CD14-positive monocyte (primary cell): Measurements from ENCODE around the gene MOK. TPM values are rescaled to one million over a fixed set of nuclear protein-coding genes. Genes with fewer than 3 reads are reported as not detected.

Experiments
- DNase-seq, 3 donors: peaks; one replicate each; pipeline ENCODE4 v3.0.0-alpha.2; 2011 to 2022
- H2AFZ ChIP-seq: 2 replicates; pipeline ENCODE4 v1.6.0; 2012; ENCODE audit warnings: mild to moderate bottlenecking, low read depth, low read length, inconsistent platforms; ENCODE audit not compliant: insufficient read depth, poor library complexity, severe bottlenecking
- H3K27ac ChIP-seq, 2 donors: 1 replicate in 1 of 2; 2 replicates in 1 of 2; pipeline ENCODE4 v1.5.1; 2012 to 2013; ENCODE audit warnings: low read length in 2 of 2, control low read depth in 1 of 2, inconsistent platforms in 1 of 2, low read depth in 1 of 2, mild to moderate bottlenecking in 1 of 2
- H3K27me3 ChIP-seq, 2 donors: one replicate each; pipeline versions ENCODE4 v1.6.0 to v1.6.1; 2011 to 2013; ENCODE audit warnings: low read length in 2 of 2; ENCODE audit not compliant: control insufficient read depth in 2 of 2, insufficient read depth in 2 of 2
- H3K36me3 ChIP-seq, 2 donors: replicated peaks in 1 of 2; 1 replicate in 1 of 2; 2 replicates in 1 of 2; pipeline versions ENCODE4 v1.5.1 to v1.6.1; 2012 to 2013; ENCODE audit warnings: low read length in 2 of 2, control low read depth in 1 of 2, inconsistent platforms in 1 of 2, mild to moderate bottlenecking in 1 of 2; ENCODE audit not compliant: insufficient read depth in 2 of 2, control insufficient read depth in 1 of 2
- H3K4me1 ChIP-seq, 2 donors: 1 replicate in 1 of 2; 2 replicates in 1 of 2; pipeline versions ENCODE4 v1.5.1 to v1.6.1; 2012 to 2013; ENCODE audit warnings: low read length in 2 of 2, control low read depth in 1 of 2, inconsistent platforms in 1 of 2, mild to moderate bottlenecking in 1 of 2, moderate library complexity in 1 of 2; ENCODE audit not compliant: insufficient read depth in 2 of 2, control insufficient read depth in 1 of 2
- H3K4me2 ChIP-seq: replicated peaks from 2 replicates; pipeline ENCODE3; 2012; ENCODE audit warnings: low read length, moderate library complexity, mild to moderate bottlenecking; ENCODE audit not compliant: poor library complexity, severe bottlenecking; ENCODE audit errors: extremely low read depth
- H3K4me3 ChIP-seq, 3 experiments: fragments of 200-600 bp in 1 of 3; sonication (generic) in 1 of 3; replicated peaks in 1 of 3; 1 replicate in 2 of 3; 2 replicates in 1 of 3; pipeline ENCODE4 v1.5.1; 2011 to 2013; ENCODE audit warnings: low read length in 3 of 3, mild to moderate bottlenecking in 3 of 3, control low read depth in 2 of 3, low read depth in 2 of 3, inconsistent platforms in 1 of 3, moderate library complexity in 1 of 3
- H3K79me2 ChIP-seq: 2 replicates; pipeline ENCODE4 v1.6.0; 2012; ENCODE audit warnings: mild to moderate bottlenecking, control low read depth, inconsistent platforms, low read length, moderate library complexity; ENCODE audit not compliant: insufficient read depth
- H3K9ac ChIP-seq: 2 replicates; pipeline ENCODE4 v1.6.0; 2017; ENCODE audit warnings: low read length, mild to moderate bottlenecking; ENCODE audit not compliant: insufficient read depth, poor library complexity, severe bottlenecking
- H3K9me3 ChIP-seq, 2 donors: replicated peaks in 1 of 2; 1 replicate in 1 of 2; 2 replicates in 1 of 2; pipeline versions ENCODE4 v1.5.1 to v1.6.1; 2012 to 2013; ENCODE audit warnings: low read length in 2 of 2, control low read depth in 1 of 2; ENCODE audit not compliant: control insufficient read depth in 1 of 2, insufficient read depth in 1 of 2
- H4K20me1 ChIP-seq: 2 replicates; pipeline ENCODE4 v1.6.0; 2012; ENCODE audit warnings: mild to moderate bottlenecking, low read length, control low read depth, moderate library complexity; ENCODE audit not compliant: insufficient read depth
- H3K27ac Mint-ChIP-seq, 7 donors: one replicate each; pipeline ENCODE4 v1.8.0; 2020; ENCODE audit warnings: mild to moderate bottlenecking in 7 of 7, mixed read lengths in 7 of 7, moderate library complexity in 6 of 7, inconsistent platforms in 2 of 7
- H3K27me3 Mint-ChIP-seq, 3 donors: one replicate each; pipeline ENCODE4 v1.8.0; 2021 to 2022; ENCODE audit warnings: low read depth in 3 of 3, mild to moderate bottlenecking in 3 of 3, mixed read lengths in 3 of 3, moderate library complexity in 3 of 3, inconsistent platforms in 1 of 3
- H3K36me3 Mint-ChIP-seq, 2 donors: one replicate each; pipeline ENCODE4 v1.8.0; 2020; ENCODE audit warnings: mixed read lengths in 2 of 2, inconsistent platforms in 1 of 2, mild to moderate bottlenecking in 1 of 2
- H3K4me1 Mint-ChIP-seq: one replicate; pipeline ENCODE4 v1.8.0; 2020; ENCODE audit warnings: mild to moderate bottlenecking, mixed read lengths
- H3K4me3 Mint-ChIP-seq, 2 donors: one replicate each; pipeline ENCODE4 v1.8.0; 2020; ENCODE audit warnings: mild to moderate bottlenecking in 2 of 2, mixed read lengths in 2 of 2, moderate library complexity in 1 of 2
- H3K9me3 Mint-ChIP-seq, 7 donors: one replicate each; pipeline ENCODE4 v1.8.0; 2020 to 2022; ENCODE audit warnings: mixed read lengths in 7 of 7, mild to moderate bottlenecking in 6 of 7, moderate library complexity in 6 of 7, inconsistent platforms in 2 of 7
- WGBS: methylation state at CpG from one replicate; pipeline ENCODE4 v1.1.5; 2013; ENCODE audit warnings: missing lambda C conversion rate; ENCODE audit not compliant: insufficient coverage; 5-methylcytosine and 5-hydroxymethylcytosine counted together
- intact Hi-C, 2 donors: fragments of 100-400 bp; cut with micrococcal nuclease; formaldehyde crosslinking; loops; one replicate each; pipeline versions ENCODE4 v1.15.0 to v1.15.1; 2023
- polyA plus RNA-seq, 3 donors: library from polyadenylated mRNA; depleted of rRNA in 1 of 3; unstranded in 2 of 3; stranded (reverse) in 1 of 3; fragments of 300-500 nt in 2 of 3; fragments of >200 nt in 1 of 3; fragmentation: Illumina TruSeq in 2 of 3; gene quantifications; 1 replicate in 2 of 3; 2 replicates in 1 of 3; pipeline ENCODE4 v1.2.3, GENCODE V29; 2012 to 2021
- TF ChIP-seq, protein P1 (sequence below): fragments of 200-600 bp; IDR thresholded peaks from one replicate; pipeline ENCODE4 v1.8.0; 2022; ENCODE audit warnings: antibody characterized with exemption, mild to moderate bottlenecking

MOK gene
- polyA plus RNA-seq, 3 donors = 0.67 to 3.4 (median 1.8) TPM

DNA sequence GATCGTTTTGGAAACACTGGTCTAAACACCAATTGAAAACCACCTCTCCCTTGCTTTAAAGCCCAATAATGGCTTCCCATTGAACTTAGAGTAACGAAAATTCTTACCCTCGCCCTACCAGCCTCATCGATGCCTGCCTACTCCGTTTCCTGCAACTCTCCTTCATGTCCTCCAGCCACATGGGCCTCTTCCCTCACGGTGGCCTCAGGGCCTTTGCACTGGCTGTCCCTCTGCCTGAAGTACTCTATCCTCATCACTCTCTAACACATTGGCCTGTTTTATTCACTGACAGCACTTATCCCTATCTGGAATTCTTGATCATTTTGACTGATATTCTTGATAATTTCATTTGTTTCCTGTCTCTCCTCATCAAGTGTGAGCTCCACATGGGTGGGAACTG, 46.8 kb downstream of the MOK start:
- H3K9me3 ChIP-seq = no peaks in the 10 kb centered on the region
- intact Hi-C loops = no loop called here
- no peak overlapping the region for H3K9ac ChIP-seq
- 95% methylated on average over 6 of the region's 6 CpGs for WGBS
- TF ChIP-seq, protein P1, sequence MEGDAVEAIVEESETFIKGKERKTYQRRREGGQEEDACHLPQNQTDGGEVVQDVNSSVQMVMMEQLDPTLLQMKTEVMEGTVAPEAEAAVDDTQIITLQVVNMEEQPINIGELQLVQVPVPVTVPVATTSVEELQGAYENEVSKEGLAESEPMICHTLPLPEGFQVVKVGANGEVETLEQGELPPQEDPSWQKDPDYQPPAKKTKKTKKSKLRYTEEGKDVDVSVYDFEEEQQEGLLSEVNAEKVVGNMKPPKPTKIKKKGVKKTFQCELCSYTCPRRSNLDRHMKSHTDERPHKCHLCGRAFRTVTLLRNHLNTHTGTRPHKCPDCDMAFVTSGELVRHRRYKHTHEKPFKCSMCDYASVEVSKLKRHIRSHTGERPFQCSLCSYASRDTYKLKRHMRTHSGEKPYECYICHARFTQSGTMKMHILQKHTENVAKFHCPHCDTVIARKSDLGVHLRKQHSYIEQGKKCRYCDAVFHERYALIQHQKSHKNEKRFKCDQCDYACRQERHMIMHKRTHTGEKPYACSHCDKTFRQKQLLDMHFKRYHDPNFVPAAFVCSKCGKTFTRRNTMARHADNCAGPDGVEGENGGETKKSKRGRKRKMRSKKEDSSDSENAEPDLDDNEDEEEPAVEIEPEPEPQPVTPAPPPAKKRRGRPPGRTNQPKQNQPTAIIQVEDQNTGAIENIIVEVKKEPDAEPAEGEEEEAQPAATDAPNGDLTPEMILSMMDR = no peak
- no peaks in the 10 kb centered on the region for H3K4me1 ChIP-seq
- Mint-ChIP-seq H3K9me3 (peaks cover 0 to 1% (median 0%) of the 10 kb centered on the region in 7 donors), H3K27ac (no peak overlapping the region), H3K4me3 (no peak overlapping the region), H3K27me3 (peaks cover 0 to 3% (median 0%) of the 10 kb centered on the region in 3 donors), H3K4me1 (no peaks in the 10 kb centered on the region), H3K36me3 (no peaks in the 10 kb centered on the region)
- H2AFZ ChIP-seq = no peak overlapping the region
- H3K4me3 ChIP-seq = no peak overlapping the region
- no peaks in the 10 kb centered on the region for H3K36me3 ChIP-seq
- H3K4me2 ChIP-seq = no peak overlapping the region
- no peaks in the 10 kb centered on the region for H3K27me3 ChIP-seq
- no peak overlapping the region for H3K27ac ChIP-seq
- H3K79me2 ChIP-seq = no peaks in the 10 kb centered on the region
- no peak for DNase-seq
- H4K20me1 ChIP-seq = no peaks in the 10 kb centered on the region

DNA sequence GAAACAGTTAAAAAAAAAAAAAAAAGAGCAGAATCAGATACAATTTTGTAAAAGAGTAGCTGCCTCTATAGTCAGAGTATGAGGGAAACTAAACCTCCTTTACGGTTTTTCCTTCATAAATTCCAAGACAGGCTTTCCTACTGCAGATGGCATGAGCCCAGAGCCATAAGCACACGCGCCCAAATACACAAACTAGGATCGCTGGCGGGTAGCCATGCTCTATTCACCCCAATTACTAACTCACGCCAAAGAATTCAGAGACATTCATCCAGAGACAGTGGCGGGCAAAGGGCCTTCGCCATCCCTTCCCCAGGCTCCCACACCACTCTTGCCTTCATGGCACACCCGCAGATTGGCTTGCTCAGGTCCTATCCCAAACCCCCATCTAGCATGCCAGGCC, 48.2 kb downstream of the MOK start:
- Histone ChIP-seq H3K27ac (no peak overlapping the region), H3K4me3 (no peak overlapping the region), H3K27me3 (no peaks in the 10 kb centered on the region), H4K20me1 (no peaks in the 10 kb centered on the region), H2AFZ (no peak overlapping the region), H3K36me3 (no peaks in the 10 kb centered on the region), H3K4me1 (no peaks in the 10 kb centered on the region), H3K79me2 (no peaks in the 10 kb centered on the region), H3K9me3 (no peaks in the 10 kb centered on the region), H3K4me2 (no peak overlapping the region), H3K9ac (no peak overlapping the region)
- intact Hi-C loops = no loop called here
- Mint-ChIP-seq H3K4me1 (no peaks in the 10 kb centered on the region), H3K36me3 (no peaks in the 10 kb centered on the region), H3K9me3 (peaks cover 0 to 1% (median 0%) of the 10 kb centered on the region in 7 donors), H3K27ac (no peak overlapping the region), H3K4me3 (no peak overlapping the region), H3K27me3 (peaks cover 0 to 3% (median 0%) of the 10 kb centered on the region in 3 donors)
- DNase-seq = no peak
- TF ChIP-seq, protein P1 = no peak
- WGBS = 98% methylated on average over 8 of the region's 9 CpGs
